K562 (cell line): ENCODE measurements around the gene PCCA. TPM values are rescaled to one million over a fixed set of nuclear protein-coding genes. Genes with fewer than 3 reads are reported as not detected.

ENCODE experiments used
- ATAC-seq: fragments of 200-7000 bp; cut with Tn5 transposase; 3 replicates; pipeline ENCODE4 v1.9.1; 2020; ENCODE audit warnings: moderate library complexity
- BruUV-seq: library from RNA; stranded (reverse); fragments of 400-500 nt; replicated peaks from 2 replicates; lab custom pipeline; 2021; lab: Mats Ljungman, UMichigan
- CTCF ChIA-PET: fragments of 300-600 bp; formaldehyde crosslinking; extraction: SDS; loops from one replicate; lab custom pipeline; 2021; ENCODE audit warnings: low intra/inter-chr PET ratio; lab: Yijun Ruan, JAX
- POLR2A ChIA-PET: fragments of 300-600, 350-650 bp; sonication (Branson Sonifier 250); formaldehyde crosslinking; extraction: SDS; loops from one replicate; lab custom pipeline; 2021; ENCODE audit warnings: antibody characterized with exemption, inconsistent platforms; lab: Yijun Ruan, JAX
- DNase-seq, 4 experiments: peaks; one replicate each; pipeline versions ENCODE4 v3.0.0 to v3.0.0-alpha.2; 2011 to 2018; ENCODE audit warnings: low spot score in 3 of 4, mixed read lengths in 3 of 4; ENCODE audit errors: extremely low read depth in 1 of 4
- FAIRE-seq: peaks from 2 replicates; lab custom pipeline; 2011; peaks lifted over from hg19 to GRCh38; lab: Jason Lieb, UNC
- H2AFZ ChIP-seq: 2 replicates; pipeline ENCODE4 v1.6.0; 2011; ENCODE audit warnings: low read depth, low read length, control low read depth, inconsistent platforms
- H3K27ac ChIP-seq: fragments of 200-600 bp; 3 replicates; pipeline ENCODE4 v1.8.0; 2011; ENCODE audit warnings: low read depth, mild to moderate bottlenecking, control low read depth, inconsistent platforms, low read length, moderate library complexity, mixed read lengths; ENCODE audit errors: extremely low read depth
- H3K27me3 ChIP-seq, 2 experiments: fragments of 300-600 bp in 1 of 2; 2 replicates in 1 of 2; 3 replicates in 1 of 2; pipeline versions ENCODE4 v1.6.0 to v1.8.0; 2011; ENCODE audit warnings: inconsistent platforms in 2 of 2, low read length in 2 of 2, mild to moderate bottlenecking in 1 of 2, mixed read lengths in 1 of 2, moderate library complexity in 1 of 2; ENCODE audit not compliant: control insufficient read depth in 2 of 2, insufficient read depth in 2 of 2
- H3K36me3 ChIP-seq: fragments of 300-600 bp; 3 replicates; pipeline ENCODE4 v1.8.0; 2011; ENCODE audit warnings: mild to moderate bottlenecking, low read length, inconsistent platforms; ENCODE audit not compliant: control insufficient read depth, insufficient read depth
- H3K4me1 ChIP-seq, 2 experiments: fragments of 200-600 bp in 1 of 2; replicated peaks in 1 of 2; 2 replicates in 1 of 2; 3 replicates in 1 of 2; pipeline versions ENCODE4 v1.5.1 to v1.8.0; 2011; ENCODE audit warnings: inconsistent platforms in 2 of 2, low read length in 2 of 2, mild to moderate bottlenecking in 1 of 2, mixed read lengths in 1 of 2, moderate library complexity in 1 of 2; ENCODE audit not compliant: control insufficient read depth in 2 of 2, insufficient read depth in 2 of 2
- H3K4me2 ChIP-seq: 2 replicates; pipeline ENCODE4 v1.6.1; 2011; ENCODE audit warnings: low read length, control low read depth, inconsistent platforms, mixed read lengths; ENCODE audit not compliant: insufficient read depth
- H3K4me3 ChIP-seq: fragments of 200-600 bp; sonication (generic), shearing (Covaris generic); 2 replicates; pipeline ENCODE4 v1.5.1; 2016; ENCODE audit warnings: control low read depth, inconsistent platforms
- H3K79me2 ChIP-seq: fragments of 200-600 bp; 3 replicates; pipeline ENCODE4 v1.8.0; 2011; ENCODE audit warnings: low read length, inconsistent platforms; ENCODE audit not compliant: control insufficient read depth, insufficient read depth
- H3K9ac ChIP-seq, 2 experiments: 2 replicates each; pipeline versions ENCODE4 v1.6.0 to v1.6.1; 2011; ENCODE audit warnings: low read depth in 2 of 2, low read length in 2 of 2, control low read depth in 1 of 2, inconsistent platforms in 1 of 2, mild to moderate bottlenecking in 1 of 2, mixed read lengths in 1 of 2; ENCODE audit not compliant: insufficient read depth in 1 of 2
- H3K9me1 ChIP-seq: one replicate; pipeline ENCODE4 v1.6.0; 2011; ENCODE audit warnings: inconsistent platforms, mild to moderate bottlenecking, low read length, moderate library complexity; ENCODE audit not compliant: control insufficient read depth, insufficient read depth
- H3K9me3 ChIP-seq: replicated peaks from 2 replicates; pipeline ENCODE4 v1.5.1; 2011; ENCODE audit warnings: low read depth, low read length, inconsistent platforms; ENCODE audit not compliant: control insufficient read depth, insufficient read depth
- H4K20me1 ChIP-seq: replicated peaks from 2 replicates; pipeline ENCODE4 v1.6.1; 2011; ENCODE audit warnings: low read length, inconsistent platforms, mixed read lengths; ENCODE audit not compliant: control insufficient read depth, insufficient read depth
- BHLHE40 ChIP-seq: IDR thresholded peaks from 2 replicates; pipeline ENCODE4 v1.6.1; 2011; ENCODE audit warnings: low read length, improper control_type of control experiment
- E2F3 ChIP-seq: fragments of 250-450 bp; sonication (Bioruptor Pico); IDR thresholded peaks from 2 replicates; pipeline ENCODE4 v1.4.0; 2020; ENCODE audit warnings: mild to moderate bottlenecking
- ETV5 ChIP-seq: sonication (generic); formaldehyde crosslinking; IDR thresholded peaks from 2 replicates; pipeline ENCODE4 v1.4.0; 2020; ENCODE audit warnings: low read depth, mild to moderate bottlenecking, missing genetic modification reagents
- LARP7 ChIP-seq: fragments of 450-650 bp; IDR thresholded peaks from 2 replicates; pipeline ENCODE4 v1.6.1; 2016
- POLR2AphosphoS2 ChIP-seq: IDR thresholded peaks from 2 replicates; pipeline ENCODE4 v1.6.1; 2012; ENCODE audit warnings: low read length, improper control_type of control experiment
- TCF3 ChIP-seq: sonication (generic); formaldehyde crosslinking; IDR thresholded peaks from 2 replicates; pipeline ENCODE4 v1.4.0; 2020; ENCODE audit warnings: mild to moderate bottlenecking, missing genetic modification reagents
- ZNF316 ChIP-seq: fragments of 450-650 bp; IDR thresholded peaks from 2 replicates; pipeline ENCODE4 v1.6.1; 2016
- WGBS: fragments of 100-300 bp; shearing (Covaris generic); methylation state at CpG from one replicate; pipeline ENCODE4 v1.1.6; 2016; ENCODE audit warnings: low coverage, mixed read lengths; ENCODE audit not compliant: insufficient coverage; ENCODE audit errors: missing lambda C conversion rate; 5-methylcytosine and 5-hydroxymethylcytosine counted together
- in situ Hi-C: fragments of 300-500 bp; cut with MboI; formaldehyde crosslinking; loops from 4 replicates; pipeline ENCODE4 v1.15.0; 2018; ENCODE audit warnings: inconsistent platforms, mixed read lengths
- intact Hi-C: fragments of 100-400 bp; cut with micrococcal nuclease; formaldehyde crosslinking; loops from 2 replicates; pipeline ENCODE4 v1.14.2; 2022
- polyA plus RNA-seq, 8 experiments: library from polyadenylated mRNA; depleted of rRNA in 4 of 8; stranded (reverse) in 5 of 8; unstranded in 3 of 8; fragments of >200 nt; fragmentation: Nextera tagmentation in 2 of 8; fragmentation: Illumina TruSeq in 1 of 8; extraction: Ambion mirVana in 2 of 8; extraction: Trizol in 1 of 8; gene quantifications; 2 replicates each; pipeline versions ENCODE4 v1.2.1 to v1.2.3, GENCODE V29; 2011 to 2014; ENCODE audit warnings: inconsistent platforms in 1 of 8, missing spikeins in 1 of 8
- total RNA-seq, 7 experiments: library from RNA; depleted of rRNA in 6 of 7; stranded (reverse); fragments of >200 nt in 6 of 7; fragmentation: Illumina TruSeq in 2 of 7; extraction: Trizol in 2 of 7; gene quantifications; 2 replicates each; pipeline versions ENCODE4 v1.2.1 to v1.2.3, GENCODE V29; 2011 to 2021; ENCODE audit warnings: low replicate concordance in 1 of 7
- TF ChIP-seq, protein P1 (sequence below): fragments of 450-650 bp; IDR thresholded peaks from 2 replicates; pipeline ENCODE4 v1.6.1; 2017; ENCODE audit warnings: antibody characterized with exemption, mild to moderate bottlenecking

PCCA gene
- total and polyA plus RNA-seq, 9 of the 15 experiments (the other 6 are each of a cell fraction or from before 2014, with no cell fraction given), result 5.2 to 14.1 (median 9.7) TPM

DNA sequence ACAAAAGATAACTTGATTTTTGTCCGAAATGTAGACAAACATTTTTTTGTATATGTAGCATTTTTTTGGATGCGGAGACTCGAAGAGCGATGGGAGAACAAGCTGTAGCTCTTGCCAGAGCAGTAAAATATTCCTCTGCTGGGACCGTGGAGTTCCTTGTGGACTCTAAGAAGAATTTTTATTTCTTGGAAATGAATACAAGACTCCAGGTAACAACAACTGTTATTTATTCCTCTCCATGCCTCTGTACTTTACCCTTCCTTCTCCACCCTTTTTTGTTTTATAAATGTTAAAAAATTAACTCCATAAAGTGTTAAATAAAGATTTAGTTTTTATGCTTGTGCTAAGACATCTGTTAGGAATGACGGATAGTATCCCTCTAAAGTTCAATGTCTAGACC lies 184.2 kb downstream of the PCCA start:
- POLR2A ChIA-PET, result no interaction called here
- H3K4me2 ChIP-seq, result no peak overlapping the region
- in situ Hi-C loops, result no loop called here

More for the DNA sequence above, 184.2 kb downstream of the PCCA start:
- H3K9ac ChIP-seq, result no peak overlapping the region
- H3K4me1 ChIP-seq, result no peaks in the 10 kb centered on the region; a peak in 1 of 5 replicates
- no TSS peak for BruUV-seq
- ATAC-seq (no peak), DNase-seq (no peak), FAIRE-seq (no peak)
- no peaks in the 10 kb centered on the region for H4K20me1 ChIP-seq
- H3K36me3 ChIP-seq, result no peaks in the 10 kb centered on the region
- H3K9me3 ChIP-seq, result no peaks in the 10 kb centered on the region
- H3K4me3 ChIP-seq, result no peak overlapping the region
- WGBS, result 82% methylated on average over 6 of the region's 6 CpGs
- no peaks in the 10 kb centered on the region for H3K79me2 ChIP-seq
- TF ChIP-seq TCF3 (CRISPR knock-in tag) (no peak), LARP7 (no peak), BHLHE40 (no peak), POLR2AphosphoS2 (no peak), E2F3 (CRISPR knock-in tag) (no peak), ETV5 (CRISPR knock-in tag) (no peak), ZNF316 (0 out of 2 replicates have a peak, but pooled peaks have one; percentile 11)
- TF ChIP-seq, protein P1, sequence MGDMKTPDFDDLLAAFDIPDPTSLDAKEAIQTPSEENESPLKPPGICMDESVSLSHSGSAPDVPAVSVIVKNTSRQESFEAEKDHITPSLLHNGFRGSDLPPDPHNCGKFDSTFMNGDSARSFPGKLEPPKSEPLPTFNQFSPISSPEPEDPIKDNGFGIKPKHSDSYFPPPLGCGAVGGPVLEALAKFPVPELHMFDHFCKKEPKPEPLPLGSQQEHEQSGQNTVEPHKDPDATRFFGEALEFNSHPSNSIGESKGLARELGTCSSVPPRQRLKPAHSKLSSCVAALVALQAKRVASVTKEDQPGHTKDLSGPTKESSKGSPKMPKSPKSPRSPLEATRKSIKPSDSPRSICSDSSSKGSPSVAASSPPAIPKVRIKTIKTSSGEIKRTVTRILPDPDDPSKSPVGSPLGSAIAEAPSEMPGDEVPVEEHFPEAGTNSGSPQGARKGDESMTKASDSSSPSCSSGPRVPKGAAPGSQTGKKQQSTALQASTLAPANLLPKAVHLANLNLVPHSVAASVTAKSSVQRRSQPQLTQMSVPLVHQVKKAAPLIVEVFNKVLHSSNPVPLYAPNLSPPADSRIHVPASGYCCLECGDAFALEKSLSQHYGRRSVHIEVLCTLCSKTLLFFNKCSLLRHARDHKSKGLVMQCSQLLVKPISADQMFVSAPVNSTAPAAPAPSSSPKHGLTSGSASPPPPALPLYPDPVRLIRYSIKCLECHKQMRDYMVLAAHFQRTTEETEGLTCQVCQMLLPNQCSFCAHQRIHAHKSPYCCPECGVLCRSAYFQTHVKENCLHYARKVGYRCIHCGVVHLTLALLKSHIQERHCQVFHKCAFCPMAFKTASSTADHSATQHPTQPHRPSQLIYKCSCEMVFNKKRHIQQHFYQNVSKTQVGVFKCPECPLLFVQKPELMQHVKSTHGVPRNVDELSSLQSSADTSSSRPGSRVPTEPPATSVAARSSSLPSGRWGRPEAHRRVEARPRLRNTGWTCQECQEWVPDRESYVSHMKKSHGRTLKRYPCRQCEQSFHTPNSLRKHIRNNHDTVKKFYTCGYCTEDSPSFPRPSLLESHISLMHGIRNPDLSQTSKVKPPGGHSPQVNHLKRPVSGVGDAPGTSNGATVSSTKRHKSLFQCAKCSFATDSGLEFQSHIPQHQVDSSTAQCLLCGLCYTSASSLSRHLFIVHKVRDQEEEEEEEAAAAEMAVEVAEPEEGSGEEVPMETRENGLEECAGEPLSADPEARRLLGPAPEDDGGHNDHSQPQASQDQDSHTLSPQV, result no peak
- intact Hi-C loops, result no loop called here
- no peaks in the 10 kb centered on the region for H3K27me3 ChIP-seq
- H3K27ac ChIP-seq, result no peak overlapping the region
- no peaks in the 10 kb centered on the region for H3K9me1 ChIP-seq
- CTCF ChIA-PET, result no interaction called here
- H2AFZ ChIP-seq, result no peak overlapping the region
